Adrenal gland (tissue), 12 donors: ENCODE results near the gene EPHB2. TPM values are rescaled to one million over a fixed set of nuclear protein-coding genes. Genes with fewer than 3 reads are reported as not detected.
A peak's percentile ranks its signal among the peaks of the same experiment; 100 is the strongest.

Experiments
- DNase-seq, 7 donors: peaks; one replicate each; pipeline ENCODE4 v3.0.0-alpha.2; 2019 to 2020
- H3K27ac ChIP-seq, 5 donors: fragments of 200-600 bp; sonication (generic) in 4 of 5; 1 replicate in 3 of 5; 2 replicates in 2 of 5; pipeline versions ENCODE4 v1.5.1 to v1.8.0; 2016 to 2020; ENCODE audit warnings: mild to moderate bottlenecking in 1 of 5
- H3K27me3 ChIP-seq: fragments of 200-600 bp; 2 replicates; pipeline ENCODE4 v1.8.0; 2021
- H3K36me3 ChIP-seq, 2 donors: fragments of 200-600 bp; replicated peaks in 1 of 2; 1 replicate in 1 of 2; 2 replicates in 1 of 2; pipeline versions ENCODE4 v1.5.1 to v1.8.0; 2018 to 2022
- H3K4me1 ChIP-seq, 2 donors: fragments of 200-600 bp; replicated peaks in 1 of 2; 1 replicate in 1 of 2; 2 replicates in 1 of 2; pipeline versions ENCODE4 v1.5.1 to v1.8.0; 2018 to 2021
- H3K4me3 ChIP-seq, 4 donors: fragments of 200-600 bp; sonication (generic) in 3 of 4; one replicate each; pipeline ENCODE4 v1.5.1; 2016 to 2018
- H3K9me3 ChIP-seq, 3 donors: fragments of 200-600 bp; sonication (generic) in 1 of 3; replicated peaks in 1 of 3; 1 replicate in 2 of 3; 2 replicates in 1 of 3; pipeline versions ENCODE4 v1.5.1 to v1.8.0; 2016 to 2021
- POLR2A ChIP-seq, 2 donors: fragments of 450-650 bp; IDR thresholded peaks; one replicate each; pipeline ENCODE4 v1.6.1; 2017; ENCODE audit warnings: antibody characterized with exemption in 2 of 2, mild to moderate bottlenecking in 2 of 2, moderate library complexity in 1 of 2
- WGBS, 4 donors: extraction: QIAGEN DNeasy Blood & Tissue Kit in 2 of 4; methylation state at CpG; one replicate each; pipeline versions ENCODE4 v1.1.5 to v1.1.7; 2013 to 2017; 5-methylcytosine and 5-hydroxymethylcytosine counted together
- intact Hi-C, 2 donors: fragments of 100-400 bp; cut with DNase I; formaldehyde crosslinking; loops; one replicate each; pipeline versions ENCODE4 v1.14.1 to v1.15.0; 2022 to 2023
- polyA plus RNA-seq, 3 donors: library from polyadenylated mRNA; stranded (reverse); fragments of 200-250 nt in 2 of 3; fragments of 350-450 nt in 1 of 3; fragmentation: Illumina TruSeq in 1 of 3; extraction: RNeasy Lipid Tissue Mini Kit (QIAGEN cat#74804) in 1 of 3; gene quantifications; one replicate each; pipeline ENCODE4 v1.2.3, GENCODE V29; 2013 to 2014
- total RNA-seq, 9 donors: library from RNA; depleted of rRNA in 4 of 9; stranded (reverse); fragments of >200 nt in 4 of 9; fragments of 120-200 nt in 1 of 9; fragmentation: NEBNext Ultra II Directional in 1 of 9; extraction: Animal tissue kit (Norgen Biotek cat#: 25700) in 1 of 9; gene quantifications; one replicate each; pipeline versions ENCODE4 v1.1.0 to v1.2.4, GENCODE V29; 2013 to 2023
- TF ChIP-seq, protein P1 (sequence below), 6 experiments: fragments of 450-650 bp in 4 of 6; fragments of 200-600 bp in 2 of 6; sonication (generic) in 1 of 6; IDR thresholded peaks; 1 replicate in 5 of 6; 2 replicates in 1 of 6; pipeline versions ENCODE4 v1.5.1 to v1.8.0; 2016 to 2021; ENCODE audit warnings: antibody characterized with exemption in 6 of 6, mild to moderate bottlenecking in 2 of 6, moderate library complexity in 1 of 6
- donor health status: healthy with polysubstance abuse.
- donor health status: Bipolar disorder and iron deficiency.
- donor health status: DM: yes; HTN: yes; CAD: no.
- donor health status: DM: no; HTN: no; CAD: no.
- donor health status: DM: no; HTN: no; CAD: no.
- donor health status: DM: yes; HTN: yes; CAD: no.

EPHB2 gene
- total and polyA plus RNA-seq, 12 donors, result 0.67 to 10.3 (median 3.1) TPM

GRCh38 chr1:22806584-22806983 lies 95.9 kb downstream of the EPHB2 start:
- no peak for TF ChIP-seq POLR2A (IDR thresholded peaks at IDR 0.05)
- TF ChIP-seq, protein P1, sequence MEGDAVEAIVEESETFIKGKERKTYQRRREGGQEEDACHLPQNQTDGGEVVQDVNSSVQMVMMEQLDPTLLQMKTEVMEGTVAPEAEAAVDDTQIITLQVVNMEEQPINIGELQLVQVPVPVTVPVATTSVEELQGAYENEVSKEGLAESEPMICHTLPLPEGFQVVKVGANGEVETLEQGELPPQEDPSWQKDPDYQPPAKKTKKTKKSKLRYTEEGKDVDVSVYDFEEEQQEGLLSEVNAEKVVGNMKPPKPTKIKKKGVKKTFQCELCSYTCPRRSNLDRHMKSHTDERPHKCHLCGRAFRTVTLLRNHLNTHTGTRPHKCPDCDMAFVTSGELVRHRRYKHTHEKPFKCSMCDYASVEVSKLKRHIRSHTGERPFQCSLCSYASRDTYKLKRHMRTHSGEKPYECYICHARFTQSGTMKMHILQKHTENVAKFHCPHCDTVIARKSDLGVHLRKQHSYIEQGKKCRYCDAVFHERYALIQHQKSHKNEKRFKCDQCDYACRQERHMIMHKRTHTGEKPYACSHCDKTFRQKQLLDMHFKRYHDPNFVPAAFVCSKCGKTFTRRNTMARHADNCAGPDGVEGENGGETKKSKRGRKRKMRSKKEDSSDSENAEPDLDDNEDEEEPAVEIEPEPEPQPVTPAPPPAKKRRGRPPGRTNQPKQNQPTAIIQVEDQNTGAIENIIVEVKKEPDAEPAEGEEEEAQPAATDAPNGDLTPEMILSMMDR (IDR thresholded peaks at IDR 0.05), result no peak
- intact Hi-C loops, result no loop called here
- 78 to 97% (median 88%) methylated on average over 6 to 12 of the region's 12 CpGs for WGBS, 4 donors

GRCh38 chr1:22807340-22807739 lies 96.7 kb downstream of the EPHB2 start:
- DNase-seq, result no peak
- no peaks in the 10 kb centered on the region for H3K9me3 ChIP-seq
- intact Hi-C loops, result no loop called here
- WGBS, 4 donors, result 90 to 100% (median 92%) methylated on average over 4 of the region's 4 CpGs
- H3K4me3 ChIP-seq, result no peak overlapping the region
- H3K27ac ChIP-seq, result peak overlapping the region in 1 of 5 donors; percentile 82
- peaks cover 4 to 16% of the 10 kb centered on the region in 2 donors for H3K4me1 ChIP-seq
- no peaks in the 10 kb centered on the region for H3K36me3 ChIP-seq
- TF ChIP-seq, protein P1 (IDR thresholded peaks at IDR 0.05), result no peak
- TF ChIP-seq POLR2A (IDR thresholded peaks at IDR 0.05), result no peak
- H3K27me3 ChIP-seq, result no peaks in the 10 kb centered on the region

More at GRCh38 chr1:22806584-22806983, 95.9 kb downstream of the EPHB2 start:
- Histone ChIP-seq H3K27ac (no peak overlapping the region), H3K36me3 (no peaks in the 10 kb centered on the region), H3K4me3 (no peak overlapping the region), H3K27me3 (no peaks in the 10 kb centered on the region), H3K9me3 (no peaks in the 10 kb centered on the region), H3K4me1 (peaks cover 4 to 16% of the 10 kb centered on the region in 2 donors)
- DNase-seq, result no peak

- WGBS, 4 donors, result 80 to 90% (median 83%) methylated on average over 6 of the region's 6 CpGs
- H3K27ac ChIP-seq, result peak overlapping the region in 2 of 5 donors; percentile 43 to 82
Measured at GRCh38 chr1:22808186-22808675, 97.6 kb downstream of the EPHB2 start.

GRCh38 chr1:22808676-22809483 lies 98.2 kb downstream of the EPHB2 start:
- WGBS, 4 donors, result 31 to 49% (median 42%) methylated on average over 8 to 15 of the region's 15 CpGs
- DNase-seq, result peak; percentile 57 to 87 (median 81)
- Histone ChIP-seq H3K4me3 (no peak overlapping the region), H3K36me3 (no peaks in the 10 kb centered on the region), H3K27me3 (no peaks in the 10 kb centered on the region), H3K9me3 (no peaks in the 10 kb centered on the region), H3K27ac (peak overlapping the region in 2 of 5 donors; percentile 43 to 82), H3K4me1 (peaks cover 4 to 16% of the 10 kb centered on the region in 2 donors)
- intact Hi-C loops, result no loop called here
- TF ChIP-seq POLR2A (IDR thresholded peaks at IDR 0.05), result no peak
- TF ChIP-seq, protein P1 (IDR thresholded peaks at IDR 0.05), result no peak

More at GRCh38 chr1:22808186-22808675, 97.6 kb downstream of the EPHB2 start:
- H3K9me3 ChIP-seq, result no peaks in the 10 kb centered on the region
- TF ChIP-seq POLR2A (IDR thresholded peaks at IDR 0.05), result no peak
- TF ChIP-seq, protein P1 (IDR thresholded peaks at IDR 0.05), result no peak
- peaks cover 4 to 16% of the 10 kb centered on the region in 2 donors for H3K4me1 ChIP-seq
- peak in 2 of 7 donors; percentile 34 to 41 for DNase-seq
- H3K36me3 ChIP-seq, result no peaks in the 10 kb centered on the region
- H3K4me3 ChIP-seq, result no peak overlapping the region
- no peaks in the 10 kb centered on the region for H3K27me3 ChIP-seq
- intact Hi-C loops, result no loop called here
